B cell (primary cell): ENCODE measurements around the gene RAB43.
"Not testable (repeated sequence)": the region's sequence is repeated elsewhere in the genome, so short reads cannot be mapped to it uniquely, and the experiment has no call there.

Experiments used
- EZH2 ChIP-seq: IDR thresholded peaks from 2 replicates; pipeline ENCODE4 v1.6.1; 2012; ENCODE audit warnings: borderline replicate concordance, low read depth, mild to moderate bottlenecking, moderate library complexity, low read length; ENCODE audit not compliant: insufficient read depth, poor library complexity, severe bottlenecking
- TF ChIP-seq, protein P1 (sequence below): fragments of 200-600 bp; IDR thresholded peaks from one replicate; pipeline ENCODE4 v1.8.0; 2022; ENCODE audit warnings: antibody characterized with exemption, mild to moderate bottlenecking

DNA sequence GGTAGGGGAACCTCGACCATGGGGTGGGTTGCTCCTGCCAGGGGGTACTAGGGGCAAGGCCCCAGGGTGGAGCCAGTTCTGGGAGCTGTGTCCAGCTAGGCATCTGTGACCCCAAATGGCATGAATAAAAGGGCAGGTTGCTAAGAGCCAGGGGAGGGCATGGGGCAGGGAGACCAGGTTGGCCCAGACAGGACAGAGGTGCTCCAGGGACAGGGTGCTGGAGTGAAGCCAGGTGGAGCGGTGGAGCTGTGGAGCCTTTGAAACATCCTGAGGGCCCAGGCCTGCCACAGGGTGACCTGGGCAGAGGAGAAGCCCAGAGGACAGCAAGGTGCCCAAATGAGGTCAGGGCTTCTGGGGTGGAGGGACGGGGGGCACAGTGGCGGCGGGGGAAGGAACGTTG is 33.3 kb downstream of the RAB43 start:
- TF ChIP-seq, protein P1, sequence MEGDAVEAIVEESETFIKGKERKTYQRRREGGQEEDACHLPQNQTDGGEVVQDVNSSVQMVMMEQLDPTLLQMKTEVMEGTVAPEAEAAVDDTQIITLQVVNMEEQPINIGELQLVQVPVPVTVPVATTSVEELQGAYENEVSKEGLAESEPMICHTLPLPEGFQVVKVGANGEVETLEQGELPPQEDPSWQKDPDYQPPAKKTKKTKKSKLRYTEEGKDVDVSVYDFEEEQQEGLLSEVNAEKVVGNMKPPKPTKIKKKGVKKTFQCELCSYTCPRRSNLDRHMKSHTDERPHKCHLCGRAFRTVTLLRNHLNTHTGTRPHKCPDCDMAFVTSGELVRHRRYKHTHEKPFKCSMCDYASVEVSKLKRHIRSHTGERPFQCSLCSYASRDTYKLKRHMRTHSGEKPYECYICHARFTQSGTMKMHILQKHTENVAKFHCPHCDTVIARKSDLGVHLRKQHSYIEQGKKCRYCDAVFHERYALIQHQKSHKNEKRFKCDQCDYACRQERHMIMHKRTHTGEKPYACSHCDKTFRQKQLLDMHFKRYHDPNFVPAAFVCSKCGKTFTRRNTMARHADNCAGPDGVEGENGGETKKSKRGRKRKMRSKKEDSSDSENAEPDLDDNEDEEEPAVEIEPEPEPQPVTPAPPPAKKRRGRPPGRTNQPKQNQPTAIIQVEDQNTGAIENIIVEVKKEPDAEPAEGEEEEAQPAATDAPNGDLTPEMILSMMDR, result not testable (repeated sequence)
- not testable (repeated sequence) for TF ChIP-seq EZH2
